GM18505 (cell line): ENCODE measurements around the gene CASR.
"Not testable (repeated sequence)": the region's sequence is repeated elsewhere in the genome, so short reads cannot be mapped to it uniquely, and the experiment has no call there.

Experiments
- ATAC-seq: cut with Tn5 transposase; IDR thresholded peaks from one replicate; pipeline ENCODE4 v1.9.1; 2021; ENCODE audit not compliant: unreplicated experiment
- POLR2A ChIP-seq: IDR thresholded peaks from 4 replicates; pipeline ENCODE4 v1.6.1; 2011; ENCODE audit warnings: borderline replicate concordance; ENCODE audit not compliant: insufficient read depth, insufficient read length; ENCODE audit errors: extremely low read depth

Gene CASR

GRCh38 chr3:122189357-122189756, 5.9 kb downstream of the CASR start:
- no peak for TF ChIP-seq POLR2A
- no peak for ATAC-seq

DNA sequence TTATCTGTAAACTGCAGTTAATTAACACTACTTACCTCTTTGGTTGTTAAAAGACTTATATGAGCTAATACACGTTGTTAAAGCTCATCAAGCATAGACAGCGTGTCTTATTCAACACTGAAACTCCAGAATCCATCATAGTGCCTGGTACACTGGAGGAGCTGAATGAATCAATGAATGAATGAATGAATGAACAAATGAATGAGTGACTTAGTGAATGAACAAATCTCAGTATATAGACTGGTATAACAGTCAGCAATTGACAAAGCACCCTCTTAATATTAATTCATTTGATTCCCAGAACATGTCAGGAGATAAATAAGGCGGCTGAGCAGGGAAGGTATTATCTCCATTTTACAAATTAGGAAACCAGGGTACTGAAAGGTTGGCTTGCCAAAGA, 7.1 kb downstream of the CASR start:
- no peak for TF ChIP-seq POLR2A

DNA sequence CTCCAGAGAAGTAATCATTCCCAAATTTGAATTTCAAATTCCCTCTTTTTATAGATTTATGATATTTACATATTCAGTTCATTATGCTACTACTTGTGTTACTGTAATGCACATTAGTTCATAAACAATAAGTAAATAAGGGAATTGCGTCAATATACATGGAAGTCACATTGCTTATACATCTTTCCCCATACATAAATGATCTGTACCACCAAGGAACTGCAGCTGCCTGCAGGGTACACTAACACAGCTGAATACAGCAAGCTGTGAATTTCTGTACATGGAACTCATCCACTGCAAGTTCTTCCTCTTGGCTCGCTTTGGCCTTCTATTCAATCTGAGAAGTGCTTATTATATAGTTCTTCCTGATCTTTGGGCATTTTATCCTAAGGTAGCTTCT, 15.5 kb downstream of the CASR start:
- no peak for ATAC-seq
- no peak for TF ChIP-seq POLR2A

More for the DNA sequence above, 7.1 kb downstream of the CASR start:
- ATAC-seq, result no peak

GRCh38 chr3:122199552-122199951, 16.1 kb downstream of the CASR start:
- ATAC-seq, result no peak
- no peak for TF ChIP-seq POLR2A

GRCh38 chr3:122200661-122201060, 17.2 kb downstream of the CASR start:
- ATAC-seq, result no peak
- no peak for TF ChIP-seq POLR2A

GRCh38 chr3:122201476-122201875, 18.0 kb downstream of the CASR start:
- ATAC-seq, result not testable (repeated sequence)

DNA sequence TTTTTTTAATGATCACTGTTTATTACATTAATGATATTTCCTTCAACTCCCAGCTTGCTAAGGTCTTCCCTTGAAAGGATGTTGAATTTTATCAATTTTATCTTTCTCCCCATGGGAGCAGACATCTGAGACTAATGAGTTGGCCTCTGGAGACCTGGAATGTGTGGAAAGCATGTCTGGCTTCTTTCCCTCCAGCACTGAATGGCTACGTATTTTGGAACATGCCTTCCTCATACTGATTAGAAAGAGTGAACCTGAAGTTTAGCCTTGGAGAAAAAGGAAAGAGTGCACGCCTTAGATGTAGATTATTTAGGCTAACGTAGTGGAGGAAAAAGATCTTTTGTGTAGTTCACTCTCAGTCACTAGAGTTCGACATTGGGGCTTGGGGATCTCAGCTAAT, 25.1 kb downstream of the CASR start:
- TF ChIP-seq POLR2A, result no peak
- ATAC-seq, result no peak

GRCh38 chr3:122213650-122214049, 30.2 kb downstream of the CASR start:
- no peak for TF ChIP-seq POLR2A
- no peak for ATAC-seq

GRCh38 chr3:122214711-122215110, 31.2 kb downstream of the CASR start:
- ATAC-seq, result no peak
- no peak for TF ChIP-seq POLR2A

GRCh38 chr3:122215592-122216298, 32.3 kb downstream of the CASR start:
- no peak for TF ChIP-seq POLR2A
- no peak for ATAC-seq

DNA sequence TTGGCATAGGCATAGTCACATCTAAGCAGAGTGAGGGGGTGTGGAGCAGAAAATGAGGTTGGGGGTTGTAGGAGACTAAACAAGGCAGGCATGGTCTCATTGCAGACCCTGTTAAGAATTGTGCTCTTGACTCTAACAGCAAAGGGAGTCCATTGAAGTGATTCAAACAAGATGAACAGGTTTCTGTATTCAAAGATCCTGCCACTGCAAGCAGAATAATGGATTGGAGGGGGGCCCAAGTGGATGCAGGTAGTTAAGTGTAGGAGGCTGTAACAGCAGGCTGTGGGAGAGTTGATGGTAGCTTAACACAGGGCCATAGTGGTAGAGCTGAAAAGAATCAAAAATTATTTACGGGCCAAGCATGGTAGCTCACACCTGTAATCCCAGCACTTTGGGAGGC, 34.4 kb downstream of the CASR start:
- ATAC-seq, result no peak
- no peak for TF ChIP-seq POLR2A

GRCh38 chr3:122219242-122219872, 35.9 kb downstream of the CASR start:
- no peak for TF ChIP-seq POLR2A
- no peak for ATAC-seq

DNA sequence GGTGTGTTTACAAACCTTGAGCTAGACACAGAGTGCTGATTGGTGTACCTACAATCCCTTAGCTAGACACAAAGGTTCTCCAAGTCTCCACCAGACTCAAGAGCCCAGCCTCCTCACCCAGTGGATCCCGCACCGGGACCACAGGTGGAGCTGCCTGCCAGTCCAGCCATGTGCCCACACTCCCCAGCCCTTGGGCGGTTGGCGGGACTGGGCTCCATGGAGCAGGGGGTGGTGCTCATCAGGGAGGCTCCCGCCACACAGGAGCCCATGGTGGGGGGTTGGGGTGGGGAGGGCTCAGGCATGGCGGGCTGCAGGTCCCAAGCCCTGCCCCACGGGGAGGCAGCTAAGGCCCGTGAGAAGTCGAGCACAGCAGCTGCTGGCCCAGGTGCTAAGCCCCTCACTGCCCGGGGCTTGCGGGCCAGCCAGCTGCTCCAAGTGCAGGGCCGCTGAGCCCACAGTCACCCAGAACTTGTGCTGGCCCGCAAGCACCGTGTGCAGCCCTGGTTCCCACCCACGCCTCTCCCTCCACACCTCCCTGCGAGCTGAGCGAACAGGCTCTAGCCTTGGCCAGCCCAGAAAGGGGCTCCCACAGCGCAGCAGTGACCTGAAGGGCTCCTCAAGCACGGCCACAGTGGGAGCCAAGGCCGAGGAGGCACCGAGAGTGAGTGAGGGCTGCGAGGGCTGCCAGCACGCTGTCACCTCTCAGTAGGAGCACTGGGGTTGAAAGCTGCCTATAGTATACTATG, 43.7 kb downstream of the CASR start:
- ATAC-seq, result no peak
- TF ChIP-seq POLR2A, result no peak

DNA sequence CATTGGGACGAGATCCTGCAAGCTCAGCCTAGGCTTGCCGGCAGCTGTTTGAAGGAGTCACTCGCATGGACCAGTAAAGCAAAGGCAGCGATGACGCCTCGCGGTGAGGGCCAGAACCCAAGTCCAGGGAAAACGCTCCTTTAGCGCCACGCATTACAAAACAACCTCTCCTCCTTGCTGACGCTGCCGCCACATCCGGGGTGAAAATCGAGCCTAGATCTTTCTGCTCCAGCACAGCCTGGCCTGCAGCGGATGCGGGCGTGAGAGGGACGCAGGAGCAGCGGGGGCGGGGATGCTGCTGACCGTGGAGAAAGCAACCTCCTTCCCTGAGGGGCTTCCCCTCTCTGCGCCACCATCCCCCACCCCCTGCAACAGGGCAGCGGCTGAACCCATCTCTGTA, 46.7 kb downstream of the CASR start:
- no peak for TF ChIP-seq POLR2A
- no peak for ATAC-seq
